ENCODE data around the gene RBFOX2. TPM values are rescaled to one million over a fixed set of nuclear protein-coding genes. Genes with fewer than 3 reads are reported as not detected.

The RBFOX2 gene
- total and polyA plus RNA-seq, 2 of the 13 experiments (the other 11 are each of a cell fraction or from before 2014, with no cell fraction given), result 37.3 to 40.4 TPM

GRCh38 chr22:35904336-35904692, 124.3 kb downstream of the RBFOX2 start (continued):
- TF ChIP-seq, protein P1, sequence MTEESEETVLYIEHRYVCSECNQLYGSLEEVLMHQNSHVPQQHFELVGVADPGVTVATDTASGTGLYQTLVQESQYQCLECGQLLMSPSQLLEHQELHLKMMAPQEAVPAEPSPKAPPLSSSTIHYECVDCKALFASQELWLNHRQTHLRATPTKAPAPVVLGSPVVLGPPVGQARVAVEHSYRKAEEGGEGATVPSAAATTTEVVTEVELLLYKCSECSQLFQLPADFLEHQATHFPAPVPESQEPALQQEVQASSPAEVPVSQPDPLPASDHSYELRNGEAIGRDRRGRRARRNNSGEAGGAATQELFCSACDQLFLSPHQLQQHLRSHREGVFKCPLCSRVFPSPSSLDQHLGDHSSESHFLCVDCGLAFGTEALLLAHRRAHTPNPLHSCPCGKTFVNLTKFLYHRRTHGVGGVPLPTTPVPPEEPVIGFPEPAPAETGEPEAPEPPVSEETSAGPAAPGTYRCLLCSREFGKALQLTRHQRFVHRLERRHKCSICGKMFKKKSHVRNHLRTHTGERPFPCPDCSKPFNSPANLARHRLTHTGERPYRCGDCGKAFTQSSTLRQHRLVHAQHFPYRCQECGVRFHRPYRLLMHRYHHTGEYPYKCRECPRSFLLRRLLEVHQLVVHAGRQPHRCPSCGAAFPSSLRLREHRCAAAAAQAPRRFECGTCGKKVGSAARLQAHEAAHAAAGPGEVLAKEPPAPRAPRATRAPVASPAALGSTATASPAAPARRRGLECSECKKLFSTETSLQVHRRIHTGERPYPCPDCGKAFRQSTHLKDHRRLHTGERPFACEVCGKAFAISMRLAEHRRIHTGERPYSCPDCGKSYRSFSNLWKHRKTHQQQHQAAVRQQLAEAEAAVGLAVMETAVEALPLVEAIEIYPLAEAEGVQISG (CRISPR knock-in tag; IDR thresholded peaks at IDR 0.05), result no peak
- TF ChIP-seq CENPX (CRISPR knock-in tag; IDR thresholded peaks at IDR 0.05), result no peak
- no peak for TF ChIP-seq HOXA9 (CRISPR knock-in tag; IDR thresholded peaks at IDR 0.05; ENCODE audit: borderline replicate concordance)
- TF ChIP-seq ELF4 (CRISPR knock-in tag; IDR thresholded peaks at IDR 0.05; ENCODE audit: borderline replicate concordance), result no peak
- no peak for TF ChIP-seq PATZ1 (CRISPR knock-in tag; IDR thresholded peaks at IDR 0.05)
- TF ChIP-seq HES4 (CRISPR knock-in tag; IDR thresholded peaks at IDR 0.05; ENCODE audit: borderline replicate concordance), result no peak

GRCh38 chr22:35903571-35904335, 124.9 kb downstream of the RBFOX2 start:
- Histone ChIP-seq H3K4me3 (replicated peaks in 1 of 3; ENCODE audit: insufficient read depth in 1 of 3, low read depth in 2 of 3, low read length in 3 of 3) (no peak overlapping the region), H3K4me1 (ENCODE audit: insufficient read depth, low read length) (peaks cover 17% of the 10 kb centered on the region), H3K9ac (ENCODE audit: insufficient read depth, low read depth, low read length) (no peak overlapping the region), H3K9me3 (ENCODE audit: low read length) (no peaks in the 10 kb centered on the region), H3K36me3 (replicated peaks in 1 of 2; ENCODE audit: control insufficient read depth in 1 of 2, insufficient read depth in 2 of 2, low read length in 2 of 2) (no peaks in the 10 kb centered on the region; a peak in 1 of 5 replicates), H3K27ac (ENCODE audit: extremely low read length, insufficient read depth, low read length) (no peak overlapping the region), H2AFZ (ENCODE audit: low read length) (no peak overlapping the region), H3K79me2 (ENCODE audit: insufficient read depth, low read length) (peaks cover 10% of the 10 kb centered on the region), H3K4me2 (ENCODE audit: low read depth, low read length) (no peak overlapping the region), H4K20me1 (ENCODE audit: insufficient read depth, low read length) (no peaks in the 10 kb centered on the region), H3K27me3 (ENCODE audit: control insufficient read depth in 1 of 2, insufficient read depth in 2 of 2, low read length in 2 of 2) (no peaks in the 10 kb centered on the region)
- FAIRE-seq (no peak), DNase-seq (ENCODE audit: low spot score) (no peak), ATAC-seq (no peak)
- ChIA-PET POLR2A (no interaction called here), CTCF (ENCODE audit: low intra/inter-chr PET ratio, low total read pairs) (no interaction called here)
- BruUV-seq (replicated peaks), result no TSS peak
- 93% methylated on average over 3 of the region's 3 CpGs for WGBS (ENCODE audit: low lambda C conversion rate)
- in situ Hi-C loops (cut with HindIII; ENCODE audit: extremely low pct_ligation_motif_present, low pct_unique_long_range_greater_than_20kb), result no loop called here
- intact Hi-C loops (cut with micrococcal nuclease; ENCODE audit: unreplicated experiment), result no loop called here
- TF ChIP-seq ZNF20 (CRISPR knock-in tag; IDR thresholded peaks at IDR 0.05) (no peak), ZNF646 (CRISPR knock-in tag; IDR thresholded peaks at IDR 0.05) (no peak), ZNF670 (CRISPR knock-in tag; IDR thresholded peaks at IDR 0.05; ENCODE audit: borderline replicate concordance) (no peak), ZNF224 (CRISPR knock-in tag; IDR thresholded peaks at IDR 0.05) (no peak), ONECUT2 (CRISPR knock-in tag; IDR thresholded peaks at IDR 0.05) (no peak)
